CD14-positive monocyte (primary cell): ENCODE measurements around the gene SERPINA4. TPM values are rescaled to one million over a fixed set of nuclear protein-coding genes. Genes with fewer than 3 reads are reported as not detected.

Experiments used
- DNase-seq, 3 donors: peaks; one replicate each; pipeline ENCODE4 v3.0.0-alpha.2; 2011 to 2022
- H2AFZ ChIP-seq: 2 replicates; pipeline ENCODE4 v1.6.0; 2012; ENCODE audit warnings: mild to moderate bottlenecking, low read depth, low read length, inconsistent platforms; ENCODE audit not compliant: insufficient read depth, poor library complexity, severe bottlenecking
- H3K27ac ChIP-seq, 2 donors: 1 replicate in 1 of 2; 2 replicates in 1 of 2; pipeline ENCODE4 v1.5.1; 2012 to 2013; ENCODE audit warnings: low read length in 2 of 2, control low read depth in 1 of 2, inconsistent platforms in 1 of 2, low read depth in 1 of 2, mild to moderate bottlenecking in 1 of 2
- H3K27me3 ChIP-seq, 2 donors: one replicate each; pipeline versions ENCODE4 v1.6.0 to v1.6.1; 2011 to 2013; ENCODE audit warnings: low read length in 2 of 2; ENCODE audit not compliant: control insufficient read depth in 2 of 2, insufficient read depth in 2 of 2
- H3K36me3 ChIP-seq, 2 donors: replicated peaks in 1 of 2; 1 replicate in 1 of 2; 2 replicates in 1 of 2; pipeline versions ENCODE4 v1.5.1 to v1.6.1; 2012 to 2013; ENCODE audit warnings: low read length in 2 of 2, control low read depth in 1 of 2, inconsistent platforms in 1 of 2, mild to moderate bottlenecking in 1 of 2; ENCODE audit not compliant: insufficient read depth in 2 of 2, control insufficient read depth in 1 of 2
- H3K4me1 ChIP-seq, 2 donors: 1 replicate in 1 of 2; 2 replicates in 1 of 2; pipeline versions ENCODE4 v1.5.1 to v1.6.1; 2012 to 2013; ENCODE audit warnings: low read length in 2 of 2, control low read depth in 1 of 2, inconsistent platforms in 1 of 2, mild to moderate bottlenecking in 1 of 2, moderate library complexity in 1 of 2; ENCODE audit not compliant: insufficient read depth in 2 of 2, control insufficient read depth in 1 of 2
- H3K4me2 ChIP-seq: replicated peaks from 2 replicates; pipeline ENCODE3; 2012; ENCODE audit warnings: low read length, moderate library complexity, mild to moderate bottlenecking; ENCODE audit not compliant: poor library complexity, severe bottlenecking; ENCODE audit errors: extremely low read depth
- H3K4me3 ChIP-seq, 3 experiments: fragments of 200-600 bp in 1 of 3; sonication (generic) in 1 of 3; replicated peaks in 1 of 3; 1 replicate in 2 of 3; 2 replicates in 1 of 3; pipeline ENCODE4 v1.5.1; 2011 to 2013; ENCODE audit warnings: low read length in 3 of 3, mild to moderate bottlenecking in 3 of 3, control low read depth in 2 of 3, low read depth in 2 of 3, inconsistent platforms in 1 of 3, moderate library complexity in 1 of 3
- H3K79me2 ChIP-seq: 2 replicates; pipeline ENCODE4 v1.6.0; 2012; ENCODE audit warnings: mild to moderate bottlenecking, control low read depth, inconsistent platforms, low read length, moderate library complexity; ENCODE audit not compliant: insufficient read depth
- H3K9ac ChIP-seq: 2 replicates; pipeline ENCODE4 v1.6.0; 2017; ENCODE audit warnings: low read length, mild to moderate bottlenecking; ENCODE audit not compliant: insufficient read depth, poor library complexity, severe bottlenecking
- H3K9me3 ChIP-seq, 2 donors: replicated peaks in 1 of 2; 1 replicate in 1 of 2; 2 replicates in 1 of 2; pipeline versions ENCODE4 v1.5.1 to v1.6.1; 2012 to 2013; ENCODE audit warnings: low read length in 2 of 2, control low read depth in 1 of 2; ENCODE audit not compliant: control insufficient read depth in 1 of 2, insufficient read depth in 1 of 2
- H4K20me1 ChIP-seq: 2 replicates; pipeline ENCODE4 v1.6.0; 2012; ENCODE audit warnings: mild to moderate bottlenecking, low read length, control low read depth, moderate library complexity; ENCODE audit not compliant: insufficient read depth
- H3K27ac Mint-ChIP-seq, 7 donors: one replicate each; pipeline ENCODE4 v1.8.0; 2020; ENCODE audit warnings: mild to moderate bottlenecking in 7 of 7, mixed read lengths in 7 of 7, moderate library complexity in 6 of 7, inconsistent platforms in 2 of 7
- H3K27me3 Mint-ChIP-seq, 3 donors: one replicate each; pipeline ENCODE4 v1.8.0; 2021 to 2022; ENCODE audit warnings: low read depth in 3 of 3, mild to moderate bottlenecking in 3 of 3, mixed read lengths in 3 of 3, moderate library complexity in 3 of 3, inconsistent platforms in 1 of 3
- H3K36me3 Mint-ChIP-seq, 2 donors: one replicate each; pipeline ENCODE4 v1.8.0; 2020; ENCODE audit warnings: mixed read lengths in 2 of 2, inconsistent platforms in 1 of 2, mild to moderate bottlenecking in 1 of 2
- H3K4me1 Mint-ChIP-seq: one replicate; pipeline ENCODE4 v1.8.0; 2020; ENCODE audit warnings: mild to moderate bottlenecking, mixed read lengths
- H3K4me3 Mint-ChIP-seq, 2 donors: one replicate each; pipeline ENCODE4 v1.8.0; 2020; ENCODE audit warnings: mild to moderate bottlenecking in 2 of 2, mixed read lengths in 2 of 2, moderate library complexity in 1 of 2
- H3K9me3 Mint-ChIP-seq, 7 donors: one replicate each; pipeline ENCODE4 v1.8.0; 2020 to 2022; ENCODE audit warnings: mixed read lengths in 7 of 7, mild to moderate bottlenecking in 6 of 7, moderate library complexity in 6 of 7, inconsistent platforms in 2 of 7
- CTCF ChIP-seq: fragments of 200-600 bp; IDR thresholded peaks from one replicate; pipeline ENCODE4 v1.8.0; 2022; ENCODE audit warnings: antibody characterized with exemption, mild to moderate bottlenecking
- WGBS: methylation state at CpG from one replicate; pipeline ENCODE4 v1.1.5; 2013; ENCODE audit warnings: missing lambda C conversion rate; ENCODE audit not compliant: insufficient coverage; 5-methylcytosine and 5-hydroxymethylcytosine counted together
- intact Hi-C, 2 donors: fragments of 100-400 bp; cut with micrococcal nuclease; formaldehyde crosslinking; loops; one replicate each; pipeline versions ENCODE4 v1.15.0 to v1.15.1; 2023
- polyA plus RNA-seq, 3 donors: library from polyadenylated mRNA; depleted of rRNA in 1 of 3; unstranded in 2 of 3; stranded (reverse) in 1 of 3; fragments of 300-500 nt in 2 of 3; fragments of >200 nt in 1 of 3; fragmentation: Illumina TruSeq in 2 of 3; gene quantifications; 1 replicate in 2 of 3; 2 replicates in 1 of 3; pipeline ENCODE4 v1.2.3, GENCODE V29; 2012 to 2021

SERPINA4 gene
- polyA plus RNA-seq, 3 donors: not detected

GRCh38 chr14:94542111-94542810 lies 19.0 kb upstream of the SERPINA4 start:
- Histone ChIP-seq H3K9ac (no peak overlapping the region), H4K20me1 (no peaks in the 10 kb centered on the region), H3K4me2 (no peak overlapping the region), H3K4me1 (no peaks in the 10 kb centered on the region), H3K27me3 (no peaks in the 10 kb centered on the region), H3K9me3 (peaks cover 15 to 18% of the 10 kb centered on the region in 2 donors), H3K79me2 (no peaks in the 10 kb centered on the region), H3K27ac (no peak overlapping the region), H3K4me3 (no peak overlapping the region), H2AFZ (no peak overlapping the region), H3K36me3 (no peaks in the 10 kb centered on the region)
- 77% methylated on average over 11 of the region's 12 CpGs for WGBS
- H3K4me3 Mint-ChIP-seq: no peak overlapping the region
- H3K27me3 Mint-ChIP-seq: peaks cover 7 to 11% (median 10%) of the 10 kb centered on the region in 3 donors
- no peak for TF ChIP-seq CTCF
- H3K4me1 Mint-ChIP-seq: no peaks in the 10 kb centered on the region
- no peaks in the 10 kb centered on the region for H3K36me3 Mint-ChIP-seq
- H3K9me3 Mint-ChIP-seq: peaks cover 0 to 16% (median 11%) of the 10 kb centered on the region in 7 donors
- peak overlapping the region in 1 of 7 donors; percentile 45 for H3K27ac Mint-ChIP-seq
- DNase-seq: no peak
- intact Hi-C loops: no loop called here

- no peak overlapping the region for H3K4me2 ChIP-seq
- WGBS: 90% methylated on average over 4 of the region's 9 CpGs
Observed at GRCh38 chr14:94542811-94543440, 18.3 kb upstream of the SERPINA4 start.

More at GRCh38 chr14:94542811-94543440, 18.3 kb upstream of the SERPINA4 start:
- Histone ChIP-seq H3K9me3 (peaks cover 15 to 18% of the 10 kb centered on the region in 2 donors), H3K4me3 (no peak overlapping the region), H2AFZ (no peak overlapping the region), H3K9ac (no peak overlapping the region), H3K27ac (no peak overlapping the region), H3K4me1 (no peaks in the 10 kb centered on the region), H3K79me2 (no peaks in the 10 kb centered on the region), H3K27me3 (no peaks in the 10 kb centered on the region), H3K36me3 (no peaks in the 10 kb centered on the region), H4K20me1 (no peaks in the 10 kb centered on the region)
- intact Hi-C loops: no loop called here
- peaks cover 8 to 11% (median 10%) of the 10 kb centered on the region in 3 donors for H3K27me3 Mint-ChIP-seq
- H3K9me3 Mint-ChIP-seq: peaks cover 0 to 16% (median 11%) of the 10 kb centered on the region in 7 donors
- no peaks in the 10 kb centered on the region for H3K4me1 Mint-ChIP-seq
- no peak overlapping the region for H3K4me3 Mint-ChIP-seq
- peak overlapping the region in 1 of 7 donors; percentile 40 for H3K27ac Mint-ChIP-seq
- no peak for TF ChIP-seq CTCF
- no peak for DNase-seq
- H3K36me3 Mint-ChIP-seq: no peaks in the 10 kb centered on the region
